GM12878 (cell line): Measurements from ENCODE around the gene GYS2. TPM values are rescaled to one million over a fixed set of nuclear protein-coding genes. Genes with fewer than 3 reads are reported as not detected.

Experiments used
- ATAC-seq: fragments of 200-7000 bp; cut with Tn5 transposase; 3 replicates; pipeline ENCODE4 v1.9.1; 2020; ENCODE audit warnings: mild to moderate bottlenecking, moderate library complexity
- BruUV-seq: library from RNA; stranded (reverse); fragments of 400-500 nt; replicated peaks from 2 replicates; lab custom pipeline; 2021; lab: Mats Ljungman, UMichigan
- CTCF ChIA-PET: fragments of 300-600 bp; sonication (Branson Sonifier 250); formaldehyde crosslinking; extraction: SDS; loops from one replicate; lab custom pipeline; 2021; ENCODE audit warnings: inconsistent platforms; lab: Yijun Ruan, JAX
- POLR2A ChIA-PET: fragments of 350-600 bp; formaldehyde crosslinking; extraction: SDS; loops from one replicate; lab custom pipeline; 2021; ENCODE audit warnings: inconsistent platforms; lab: Charles Lee
- RAD21 ChIA-PET: fragments of 300-600 bp; sonication (Branson Sonifier 250); formaldehyde crosslinking; loops from one replicate; lab custom pipeline; 2023; ENCODE audit warnings: antibody characterized with exemption; ENCODE audit not compliant: unreplicated experiment; lab: Charles Lee
- SMC1A ChIA-PET: fragments of 300-600 bp; sonication (Branson Sonifier 250); formaldehyde crosslinking; loops from one replicate; lab custom pipeline; 2023; ENCODE audit not compliant: unreplicated experiment, uncharacterized antibody; lab: Charles Lee
- DNase-seq: peaks from one replicate; pipeline ENCODE4 v3.0.0-alpha.2; 2011; ENCODE audit warnings: low read depth, low spot score
- FAIRE-seq: peaks from 3 replicates; lab custom pipeline; 2011; peaks lifted over from hg19 to GRCh38; lab: Jason Lieb, UNC
- H2AFZ ChIP-seq: 2 replicates; pipeline ENCODE4 v1.6.0; 2011; ENCODE audit warnings: low read depth, low read length, control low read depth; ENCODE audit not compliant: control insufficient read depth
- H3K27ac ChIP-seq: 2 replicates; pipeline ENCODE4 v1.5.1; 2011; ENCODE audit warnings: control low read depth; ENCODE audit not compliant: control insufficient read depth, insufficient read depth
- H3K27me3 ChIP-seq, 2 experiments: replicated peaks in 1 of 2; 2 replicates each; pipeline versions ENCODE4 v1.6.0 to v1.6.1; 2011; ENCODE audit warnings: low read length in 1 of 2; ENCODE audit not compliant: control insufficient read depth in 2 of 2, insufficient read depth in 2 of 2
- H3K36me3 ChIP-seq, 2 experiments: 2 replicates each; pipeline ENCODE4 v1.5.1; 2011; ENCODE audit warnings: low read length in 1 of 2; ENCODE audit not compliant: control insufficient read depth in 2 of 2, insufficient read depth in 2 of 2
- H3K4me1 ChIP-seq: 2 replicates; pipeline ENCODE4 v1.6.1; 2011; ENCODE audit warnings: mild to moderate bottlenecking, low read length, moderate library complexity, mixed read lengths; ENCODE audit not compliant: control insufficient read depth, insufficient read depth
- H3K4me2 ChIP-seq: 2 replicates; pipeline ENCODE4 v1.6.0; 2011; ENCODE audit warnings: control low read depth; ENCODE audit not compliant: control insufficient read depth, insufficient read depth
- H3K4me3 ChIP-seq: fragments of 200-600 bp; sonication (generic); 2 replicates; pipeline ENCODE4 v1.5.1; 2016
- H3K79me2 ChIP-seq: 2 replicates; pipeline ENCODE4 v1.6.0; 2011; ENCODE audit warnings: low read length; ENCODE audit not compliant: control insufficient read depth, insufficient read depth
- H3K9ac ChIP-seq: 2 replicates; pipeline ENCODE4 v1.8.0; 2011; ENCODE audit warnings: low read length, control low read depth, mixed read lengths; ENCODE audit not compliant: control insufficient read depth, insufficient read depth
- H3K9me3 ChIP-seq: replicated peaks from 3 replicates; pipeline ENCODE4 v1.5.1; 2011; ENCODE audit warnings: mild to moderate bottlenecking, low read length; ENCODE audit not compliant: control insufficient read depth, insufficient read depth
- H4K20me1 ChIP-seq: 2 replicates; pipeline ENCODE4 v1.6.0; 2011; ENCODE audit not compliant: control insufficient read depth, insufficient read depth
- HDGF ChIP-seq: fragments of 450-650 bp; IDR thresholded peaks from 2 replicates; pipeline ENCODE4 v1.6.1; 2016; ENCODE audit warnings: antibody characterized with exemption
- JUNB ChIP-seq: IDR thresholded peaks from 2 replicates; pipeline ENCODE4 v1.6.1; 2016; ENCODE audit warnings: antibody characterized with exemption, mild to moderate bottlenecking
- NR2C2 ChIP-seq: IDR thresholded peaks from 2 replicates; pipeline ENCODE4 v1.6.1; 2011; ENCODE audit warnings: borderline replicate concordance, low read depth; ENCODE audit not compliant: control insufficient read depth, insufficient read length
- SMAD5 ChIP-seq: IDR thresholded peaks from 2 replicates; pipeline ENCODE4 v1.6.1; 2016; ENCODE audit warnings: antibody characterized with exemption, low read depth
- TCF12 ChIP-seq: IDR thresholded peaks from 2 replicates; pipeline ENCODE4 v1.6.1; 2011; ENCODE audit warnings: low read depth, mild to moderate bottlenecking, low read length
- ZNF384 ChIP-seq: IDR thresholded peaks from 2 replicates; pipeline ENCODE4 v1.6.1; 2012; ENCODE audit warnings: low read depth, mild to moderate bottlenecking, low read length, improper control_type of control experiment, borderline replicate concordance
- WGBS: methylation state at CpG from one replicate; pipeline ENCODE4 v1.1.6; 2016; ENCODE audit warnings: low lambda C conversion rate; ENCODE audit not compliant: insufficient replicate concordance, insufficient coverage; ENCODE audit errors: missing lambda C conversion rate; 5-methylcytosine and 5-hydroxymethylcytosine counted together
- in situ Hi-C: fragments of 300-500 bp; cut with MboI; formaldehyde crosslinking; loops from 9 replicates; pipeline ENCODE4 v1.14.3; 2018; ENCODE audit warnings: mixed read lengths
- intact Hi-C: fragments of 100-400 bp; cut with micrococcal nuclease; formaldehyde crosslinking; loops from one replicate; pipeline ENCODE4 v1.14.2; 2022; ENCODE audit not compliant: unreplicated experiment
- polyA plus RNA-seq, 11 experiments: library from polyadenylated mRNA; depleted of rRNA in 4 of 11; unstranded in 6 of 11; stranded (reverse) in 5 of 11; fragments of >200 nt; fragmentation: Nextera tagmentation in 4 of 11; fragmentation: Illumina TruSeq in 1 of 11; extraction: Ambion mirVana in 4 of 11; extraction: Trizol in 1 of 11; gene quantifications; 1 replicate in 1 of 11; 2 replicates in 10 of 11; pipeline versions ENCODE4 v1.2.1 to v1.2.3, GENCODE V29; 2011 to 2016; ENCODE audit warnings: inconsistent platforms in 2 of 11, missing spikeins in 2 of 11, low read depth in 1 of 11
- total RNA-seq, 4 experiments: library from RNA; depleted of rRNA in 3 of 4; stranded (reverse); fragments of >200 nt in 3 of 4; fragmentation: Illumina TruSeq in 1 of 4; extraction: Trizol in 1 of 4; gene quantifications; 2 replicates each; pipeline versions ENCODE4 v1.2.1 to v1.2.3, GENCODE V29; 2013 to 2021
- TF ChIP-seq, protein P1 (sequence below): IDR thresholded peaks from 2 replicates; pipeline ENCODE4 v1.6.1; 2011; ENCODE audit warnings: borderline replicate concordance, low read depth, mild to moderate bottlenecking, moderate library complexity, mixed read lengths, low read length; ENCODE audit not compliant: insufficient read depth; ENCODE audit errors: extremely low read length
- TF ChIP-seq, protein P2 (sequence below), 3 experiments: IDR thresholded peaks in 2 of 3; conservative IDR thresholded peaks in 1 of 3; 2 replicates each; pipeline ENCODE4 v1.5.1; 2011; ENCODE audit warnings: low read depth in 3 of 3, low read length in 3 of 3, mild to moderate bottlenecking in 3 of 3, control low read depth in 2 of 3, moderate library complexity in 2 of 3, inconsistent platforms in 1 of 3, mixed read lengths in 1 of 3; ENCODE audit not compliant: control insufficient read depth in 2 of 3, insufficient read depth in 1 of 3; ENCODE audit errors: extremely low read depth in 1 of 3

The GYS2 gene
- total and polyA plus RNA-seq, 10 of the 15 experiments (the other 5 are each of a cell fraction or from before 2014, with no cell fraction given) = not detected

DNA sequence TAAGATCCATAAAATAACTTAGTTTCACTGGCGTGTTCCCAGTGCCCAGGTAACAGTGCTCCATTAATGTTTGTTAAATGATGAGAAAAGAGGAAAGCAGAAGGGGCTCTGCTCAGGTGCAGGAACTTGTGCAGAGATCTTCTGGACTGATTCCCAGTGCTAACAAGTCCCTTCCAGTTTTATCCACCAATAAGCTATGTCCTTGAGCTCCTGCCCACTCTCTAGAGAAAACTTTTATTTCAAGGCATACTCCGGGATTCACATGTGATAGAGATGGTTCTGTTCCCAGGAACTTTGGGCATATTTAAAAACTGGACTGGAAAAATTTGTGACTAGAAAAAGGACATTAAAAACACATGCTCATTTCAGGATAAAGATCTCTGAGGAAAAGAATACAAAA, 1.9 kb downstream of the GYS2 start:
- WGBS = 2% methylated on average over 2 of the region's 2 CpGs
- intact Hi-C loops = no loop called here
- RAD21 ChIA-PET = no interaction called here
- BruUV-seq = no TSS peak
- TF ChIP-seq SMAD5 (no peak), ZNF384 (no peak), TCF12 (no peak), NR2C2 (no peak), HDGF (no peak), JUNB (no peak)
- TF ChIP-seq, protein P1, sequence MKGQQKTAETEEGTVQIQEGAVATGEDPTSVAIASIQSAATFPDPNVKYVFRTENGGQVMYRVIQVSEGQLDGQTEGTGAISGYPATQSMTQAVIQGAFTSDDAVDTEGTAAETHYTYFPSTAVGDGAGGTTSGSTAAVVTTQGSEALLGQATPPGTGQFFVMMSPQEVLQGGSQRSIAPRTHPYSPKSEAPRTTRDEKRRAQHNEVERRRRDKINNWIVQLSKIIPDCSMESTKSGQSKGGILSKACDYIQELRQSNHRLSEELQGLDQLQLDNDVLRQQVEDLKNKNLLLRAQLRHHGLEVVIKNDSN = no peak
- TF ChIP-seq, protein P2, sequence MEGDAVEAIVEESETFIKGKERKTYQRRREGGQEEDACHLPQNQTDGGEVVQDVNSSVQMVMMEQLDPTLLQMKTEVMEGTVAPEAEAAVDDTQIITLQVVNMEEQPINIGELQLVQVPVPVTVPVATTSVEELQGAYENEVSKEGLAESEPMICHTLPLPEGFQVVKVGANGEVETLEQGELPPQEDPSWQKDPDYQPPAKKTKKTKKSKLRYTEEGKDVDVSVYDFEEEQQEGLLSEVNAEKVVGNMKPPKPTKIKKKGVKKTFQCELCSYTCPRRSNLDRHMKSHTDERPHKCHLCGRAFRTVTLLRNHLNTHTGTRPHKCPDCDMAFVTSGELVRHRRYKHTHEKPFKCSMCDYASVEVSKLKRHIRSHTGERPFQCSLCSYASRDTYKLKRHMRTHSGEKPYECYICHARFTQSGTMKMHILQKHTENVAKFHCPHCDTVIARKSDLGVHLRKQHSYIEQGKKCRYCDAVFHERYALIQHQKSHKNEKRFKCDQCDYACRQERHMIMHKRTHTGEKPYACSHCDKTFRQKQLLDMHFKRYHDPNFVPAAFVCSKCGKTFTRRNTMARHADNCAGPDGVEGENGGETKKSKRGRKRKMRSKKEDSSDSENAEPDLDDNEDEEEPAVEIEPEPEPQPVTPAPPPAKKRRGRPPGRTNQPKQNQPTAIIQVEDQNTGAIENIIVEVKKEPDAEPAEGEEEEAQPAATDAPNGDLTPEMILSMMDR (IDR thresholded peaks at IDR 0.05 in 2 of 3, conservative IDR thresholded peaks at IDR 0.05 in 1 of 3; ENCODE audit: control insufficient read depth in 2 of 3, extremely low read depth in 1 of 3, insufficient read depth in 1 of 3, low read depth in 3 of 3, low read length in 3 of 3) = no peak
- TF ChIP-seq, all 136 proteins: peak for 0
- ATAC-seq (no peak), DNase-seq (no peak), FAIRE-seq (no peak)
- no peak overlapping the region for H3K4me3 ChIP-seq
- H3K79me2 ChIP-seq = no peaks in the 10 kb centered on the region
- SMC1A ChIA-PET = no interaction called here
- H3K36me3 ChIP-seq = no peaks in the 10 kb centered on the region
- H3K4me2 ChIP-seq = no peak overlapping the region
- POLR2A ChIA-PET = no interaction called here
- no peak overlapping the region for H3K27ac ChIP-seq
- no peaks in the 10 kb centered on the region for H3K9me3 ChIP-seq
- in situ Hi-C loops = no loop called here
- H2AFZ ChIP-seq = no peak overlapping the region
- H3K4me1 ChIP-seq = 0 out of 2 replicates have a peak, but pooled peaks cover 3% of the 10 kb centered on the region
- no peaks in the 10 kb centered on the region for H3K27me3 ChIP-seq
- H3K9ac ChIP-seq = no peak overlapping the region
- H4K20me1 ChIP-seq = no peaks in the 10 kb centered on the region
- CTCF ChIA-PET = no interaction called here
